T-helper 1 cell (primary cell): ENCODE data around the gene LIMK1.
"Not testable (repeated sequence)": the region's sequence is repeated elsewhere in the genome, so short reads cannot be mapped to it uniquely, and the experiment has no call there.

Experiments used
- DNase-seq, 5 donors: peaks; one replicate each; pipeline ENCODE4 v3.0.0-alpha.2; 2012 to 2020
- total RNA-seq, 4 donors: gene quantifications; one replicate each; lab custom pipeline; 2026; lab: John Stamatoyannopoulos, UW

LIMK1 gene
- 15.3 to 17.4 (median 15.6) reads per million in 4 donors for total RNA-seq

GRCh38 chr7:74083117-74083876 is at the start of gene LIMK1:
TSS of gene LIMK1 (plus strand) at chr7:74083804. CDS start at chr7:74083991, 187 bp downstream.
- peak; percentile 68 to 85 (median 76) for DNase-seq

- DNase-seq: no peak
These were observed 46.0 kb upstream of the LIMK1 start for GRCh38 chr7:74037609-74038008.

- DNase-seq: no peak
These were observed 45.2 kb upstream of the LIMK1 start for GRCh38 chr7:74038194-74038961.

GRCh38 chr7:74039337-74039736 is 44.3 kb upstream of the LIMK1 start:
- no peak for DNase-seq

GRCh38 chr7:74040101-74040790 is 43.4 kb upstream of the LIMK1 start:
- DNase-seq: no peak

- DNase-seq: no peak
These were observed 42.6 kb upstream of the LIMK1 start for GRCh38 chr7:74040791-74041520.

GRCh38 chr7:74042746-74043522 is 40.7 kb upstream of the LIMK1 start:
- no peak for DNase-seq

- DNase-seq: no peak
These were observed 40.1 kb upstream of the LIMK1 start for GRCh38 chr7:74043523-74043951.

- no peak for DNase-seq
These were observed 38.9 kb upstream of the LIMK1 start for GRCh38 chr7:74044366-74045350.

- DNase-seq: not testable (repeated sequence)
These were observed 37.0 kb upstream of the LIMK1 start for GRCh38 chr7:74046581-74046980.

GRCh38 chr7:74047804-74048380 is 35.7 kb upstream of the LIMK1 start:
- DNase-seq: no peak

GRCh38 chr7:74048999-74049599 is 34.5 kb upstream of the LIMK1 start:
- DNase-seq: no peak

GRCh38 chr7:74049997-74050798 is 33.4 kb upstream of the LIMK1 start:
- DNase-seq: no peak

GRCh38 chr7:74051193-74051592 is 32.4 kb upstream of the LIMK1 start:
- DNase-seq: no peak

GRCh38 chr7:74051629-74052410 is 31.8 kb upstream of the LIMK1 start:
- no peak for DNase-seq

- DNase-seq: no peak
These were observed 31.0 kb upstream of the LIMK1 start for GRCh38 chr7:74052628-74053027.

GRCh38 chr7:74053589-74054186 is 29.9 kb upstream of the LIMK1 start:
- DNase-seq: no peak
